Transverse colon (tissue), 3 donors: ENCODE data around the gene CNST.
"Not testable (repeated sequence)": the region's sequence is repeated elsewhere in the genome, so short reads cannot be mapped to it uniquely, and the experiment has no call there.

Experiments used
- POLR2A ChIP-seq: fragments of 450-650 bp; IDR thresholded peaks from one replicate; pipeline ENCODE4 v1.6.1; 2016; ENCODE audit warnings: antibody characterized with exemption, mild to moderate bottlenecking, moderate library complexity
- TF ChIP-seq, protein P1 (sequence below), 5 experiments: fragments of 200-600 bp in 3 of 5; fragments of 450-650 bp in 2 of 5; sonication (generic) in 3 of 5; IDR thresholded peaks; 1 replicate in 2 of 5; 2 replicates in 3 of 5; pipeline ENCODE4 v1.5.1; 2016 to 2017; ENCODE audit warnings: antibody characterized with exemption in 5 of 5, inconsistent platforms in 3 of 5, mild to moderate bottlenecking in 2 of 5, moderate library complexity in 1 of 5

DNA sequence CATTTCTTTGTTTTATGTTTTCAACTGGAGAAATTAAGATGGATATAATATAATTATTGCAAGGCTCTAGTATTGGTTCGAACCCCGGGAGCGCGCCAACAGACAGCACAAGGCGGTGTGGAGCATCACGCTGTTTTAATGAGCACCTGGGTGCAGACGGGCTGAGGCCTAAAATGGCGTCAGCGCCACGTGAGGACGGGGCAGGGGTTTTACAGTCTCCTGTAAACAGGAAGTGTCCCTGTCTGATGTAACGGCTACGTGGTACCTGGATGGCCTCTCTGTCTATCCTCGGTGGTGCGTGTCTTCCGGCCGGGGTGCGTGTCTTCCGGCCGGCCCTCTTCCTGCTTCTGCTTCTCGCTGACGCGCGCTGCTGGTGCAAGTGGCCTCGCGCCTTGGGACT lies 68.4 kb downstream of the CNST start:
- TF ChIP-seq, protein P1, sequence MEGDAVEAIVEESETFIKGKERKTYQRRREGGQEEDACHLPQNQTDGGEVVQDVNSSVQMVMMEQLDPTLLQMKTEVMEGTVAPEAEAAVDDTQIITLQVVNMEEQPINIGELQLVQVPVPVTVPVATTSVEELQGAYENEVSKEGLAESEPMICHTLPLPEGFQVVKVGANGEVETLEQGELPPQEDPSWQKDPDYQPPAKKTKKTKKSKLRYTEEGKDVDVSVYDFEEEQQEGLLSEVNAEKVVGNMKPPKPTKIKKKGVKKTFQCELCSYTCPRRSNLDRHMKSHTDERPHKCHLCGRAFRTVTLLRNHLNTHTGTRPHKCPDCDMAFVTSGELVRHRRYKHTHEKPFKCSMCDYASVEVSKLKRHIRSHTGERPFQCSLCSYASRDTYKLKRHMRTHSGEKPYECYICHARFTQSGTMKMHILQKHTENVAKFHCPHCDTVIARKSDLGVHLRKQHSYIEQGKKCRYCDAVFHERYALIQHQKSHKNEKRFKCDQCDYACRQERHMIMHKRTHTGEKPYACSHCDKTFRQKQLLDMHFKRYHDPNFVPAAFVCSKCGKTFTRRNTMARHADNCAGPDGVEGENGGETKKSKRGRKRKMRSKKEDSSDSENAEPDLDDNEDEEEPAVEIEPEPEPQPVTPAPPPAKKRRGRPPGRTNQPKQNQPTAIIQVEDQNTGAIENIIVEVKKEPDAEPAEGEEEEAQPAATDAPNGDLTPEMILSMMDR (IDR thresholded peaks at IDR 0.05) = not testable (repeated sequence)
- not testable (repeated sequence) for TF ChIP-seq POLR2A
